Measurements from ENCODE around the gene HLF.

HLF gene

DNA sequence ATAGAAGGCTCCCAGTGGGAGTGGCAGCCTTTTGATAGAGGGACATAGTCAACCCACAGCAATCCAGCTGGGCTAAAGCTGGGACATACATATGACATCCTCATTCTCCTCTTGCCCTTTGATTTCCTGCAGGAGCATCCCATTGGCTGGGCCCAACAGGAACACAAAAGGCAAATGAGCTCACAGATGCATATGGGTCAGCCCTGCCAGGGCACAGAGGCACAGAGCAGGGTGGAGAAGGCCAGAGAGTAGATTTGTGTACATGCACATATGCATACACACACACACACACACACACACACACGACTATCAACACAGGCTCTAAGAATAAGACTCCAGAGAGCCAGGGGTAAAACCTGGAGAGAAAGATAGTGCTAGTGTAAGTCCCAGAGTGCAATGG, 98.3 kb downstream of the HLF start:
- no peak for DNase-seq (ENCODE audit: low spot score)

DNA sequence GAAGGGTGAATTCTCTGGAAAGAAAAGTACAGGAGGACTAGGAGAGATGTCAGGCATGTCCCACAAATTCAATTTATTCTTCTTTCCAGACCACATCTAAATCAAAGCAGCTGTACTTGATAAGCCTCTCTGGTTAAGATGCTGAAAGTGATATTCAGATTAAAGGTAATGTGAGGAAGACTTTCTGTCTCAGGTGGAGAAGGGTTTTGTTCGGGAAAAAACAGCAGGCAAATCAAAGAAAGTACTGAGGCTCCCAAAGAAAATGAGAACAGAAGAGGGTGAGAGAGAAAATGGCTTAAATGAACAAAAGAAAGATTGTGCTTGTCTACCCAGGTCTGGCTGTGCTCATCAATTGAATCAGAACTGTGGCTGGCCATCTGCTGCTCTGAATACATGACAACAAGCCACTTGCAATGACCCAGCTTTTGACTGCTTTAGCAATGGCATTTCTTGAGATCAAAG, 101.3 kb downstream of the HLF start:
- DNase-seq (ENCODE audit: low spot score), result no peak

DNA sequence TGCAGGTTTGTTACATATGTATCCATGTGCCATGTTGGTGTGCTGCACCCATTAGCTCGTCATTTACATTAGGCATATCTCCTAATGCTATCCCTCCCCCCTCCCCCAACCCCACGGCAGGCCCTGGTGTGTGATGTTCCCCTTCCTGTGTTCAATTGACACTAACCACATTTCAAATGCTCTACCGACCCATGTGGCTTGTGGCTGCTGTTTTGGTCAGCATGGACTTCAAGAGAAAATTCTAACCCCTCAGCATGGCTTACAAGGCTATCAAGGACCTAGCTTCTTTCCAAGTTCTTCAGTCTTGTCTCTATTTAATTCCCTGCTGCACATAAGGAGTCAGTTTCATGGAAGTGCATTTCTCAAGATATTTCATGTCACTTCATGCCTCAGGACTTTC, 103.9 kb downstream of the HLF start:
- no peak for DNase-seq (ENCODE audit: low spot score)

Data from GM03348 (cell line).